Measurements from ENCODE around the gene PCNT.
A peak's percentile ranks its signal among the peaks of the same experiment; 100 is the strongest.

The PCNT gene

DNA sequence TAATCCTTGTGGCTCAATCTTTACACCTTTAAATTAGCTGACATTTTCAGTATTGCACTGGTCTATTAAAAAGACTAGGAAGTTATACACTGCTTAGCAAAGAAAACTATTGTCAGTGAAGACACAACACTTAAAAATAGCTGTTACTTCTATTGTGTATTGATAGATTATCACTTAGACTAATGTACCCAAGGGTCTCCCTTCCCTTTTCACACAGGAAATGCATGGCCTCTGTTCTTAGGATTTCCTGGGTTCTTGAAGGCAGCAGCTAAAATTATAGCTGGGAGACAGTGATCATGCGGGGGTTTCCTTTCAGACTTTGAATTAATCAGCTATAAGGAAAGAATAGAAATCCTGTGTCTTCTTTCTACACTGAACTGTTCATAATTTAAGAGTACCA lies 147.6 kb downstream of the PCNT start:
- DNase-seq (ENCODE audit: insufficient read length, low spot score) (no peak), FAIRE-seq (peak; percentile 14)

DNA sequence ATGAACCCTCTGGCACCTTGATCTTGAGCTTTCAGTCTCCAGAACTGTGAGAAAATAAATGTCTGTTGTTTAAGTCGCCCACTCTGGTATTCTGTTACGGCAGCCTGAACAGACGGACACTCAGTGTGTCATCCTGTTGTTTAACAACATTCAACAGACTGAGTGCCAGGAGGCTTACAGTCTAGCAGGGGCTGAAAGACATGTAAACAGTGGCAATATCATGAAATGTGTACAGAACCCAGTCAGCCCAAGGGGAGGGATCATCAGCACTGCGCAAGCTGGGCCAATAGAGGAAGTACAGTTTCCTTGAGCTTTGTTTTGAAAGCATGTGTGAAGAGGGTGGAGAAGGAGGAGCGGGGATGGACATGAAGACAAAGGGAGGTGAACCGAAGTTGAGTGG lies 148.3 kb downstream of the PCNT start:
- no peak for DNase-seq (ENCODE audit: insufficient read length, low spot score)
- FAIRE-seq: no peak

DNA sequence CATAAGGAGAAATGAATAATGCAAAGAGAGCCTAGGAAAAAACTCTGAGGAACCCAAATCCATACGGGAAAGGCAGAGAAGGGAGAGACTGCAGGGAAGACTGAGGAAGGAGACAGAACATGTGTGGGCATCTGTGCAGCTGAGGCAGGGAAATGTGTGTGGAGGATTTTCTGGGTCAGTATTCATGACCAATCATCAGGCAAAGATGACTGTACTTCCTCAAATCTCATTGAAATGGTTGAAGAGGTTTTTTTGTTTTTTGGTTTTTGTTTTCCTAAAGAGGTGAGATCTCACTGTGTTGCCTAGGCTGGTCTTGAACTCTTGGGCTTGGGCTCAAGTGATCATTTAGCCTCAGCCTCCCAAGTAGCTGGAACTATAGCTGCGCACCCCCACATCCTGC lies 150.4 kb downstream of the PCNT start:
- no peak for FAIRE-seq

DNA sequence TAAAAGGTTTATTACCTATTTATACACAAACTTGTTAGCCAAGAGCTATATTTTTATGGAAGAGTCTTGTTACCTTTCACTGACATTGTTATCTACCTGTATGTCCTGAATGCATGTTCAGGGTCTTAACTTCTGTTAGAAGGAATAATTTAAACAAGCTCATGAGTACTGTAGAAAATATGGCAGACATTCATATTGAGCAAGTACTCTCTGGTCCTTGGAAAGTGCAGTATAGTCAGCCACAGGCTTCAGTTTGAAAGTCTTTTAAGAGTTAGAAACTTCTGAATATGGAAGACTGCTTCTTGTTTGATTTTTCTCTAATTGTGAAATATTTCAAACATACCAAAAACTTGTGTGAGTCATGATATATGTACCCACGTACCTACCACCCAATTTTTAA lies 151.3 kb downstream of the PCNT start:
- DNase-seq (ENCODE audit: insufficient read length, low spot score) (no peak), FAIRE-seq (no peak)

More for the DNA sequence above, 150.4 kb downstream of the PCNT start:
- no peak for DNase-seq (ENCODE audit: insufficient read length, low spot score)

DNA sequence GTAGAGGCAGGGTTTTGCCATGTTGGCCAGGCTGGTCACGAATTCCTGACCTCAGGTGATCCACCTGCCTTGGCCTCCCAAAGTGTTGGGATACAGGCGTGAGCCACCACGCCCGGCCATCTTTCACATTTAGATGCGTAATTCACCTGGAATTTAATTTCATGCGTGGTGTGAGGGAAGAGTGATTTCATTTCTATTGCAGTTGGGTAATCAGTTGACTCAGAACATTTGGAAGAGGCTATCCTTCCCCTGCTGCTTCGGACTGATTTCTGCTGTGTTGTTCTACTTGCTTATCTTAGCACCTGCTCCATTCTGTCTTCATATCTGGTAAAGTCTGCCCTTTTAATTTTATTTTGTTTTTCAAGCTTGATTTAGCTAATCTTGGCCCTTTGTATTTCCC lies 153.8 kb downstream of the PCNT start:
- no peak for DNase-seq (ENCODE audit: insufficient read length, low spot score)
- FAIRE-seq: no peak

DNA sequence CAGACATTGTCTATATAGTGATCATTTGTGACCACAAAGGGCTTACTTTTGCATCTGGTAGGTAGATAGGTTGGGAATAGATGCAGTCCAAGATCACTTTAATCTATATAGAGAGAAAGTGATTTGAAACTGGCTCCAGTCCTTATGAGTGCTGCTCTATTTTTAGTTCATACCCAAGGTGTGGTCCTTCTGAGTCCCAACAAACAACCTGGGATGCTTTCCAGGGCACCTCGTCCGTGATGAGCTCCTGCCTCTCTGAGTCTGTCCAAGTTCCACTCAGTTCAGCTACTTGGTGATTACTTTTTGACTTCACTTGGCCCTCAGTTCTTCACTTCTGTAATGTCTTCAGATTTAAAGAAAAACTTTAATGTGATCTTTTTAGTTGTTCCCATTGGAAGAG lies 155.0 kb downstream of the PCNT start:
- FAIRE-seq (no peak), DNase-seq (ENCODE audit: insufficient read length, low spot score) (no peak)

DNA sequence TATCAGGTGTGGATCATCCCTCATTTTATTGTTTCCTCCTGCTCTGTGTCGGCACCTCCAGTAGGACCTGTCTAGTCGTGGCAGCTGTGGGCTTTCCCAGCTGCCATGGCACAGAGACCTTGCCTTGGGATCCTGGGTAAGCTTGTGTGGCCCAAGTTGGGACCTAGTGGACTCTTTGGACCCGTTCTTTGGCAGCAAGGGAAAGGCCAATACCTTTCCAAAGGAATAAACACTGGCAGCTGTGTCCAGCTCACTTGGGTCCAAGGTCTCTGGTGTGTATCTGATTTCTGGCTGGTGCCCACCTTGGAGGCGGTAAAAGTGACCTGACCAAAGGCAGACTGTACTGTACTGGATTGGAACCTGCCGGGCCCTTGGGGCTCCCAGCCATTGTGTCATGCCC lies 156.5 kb downstream of the PCNT start:
- FAIRE-seq: no peak

DNA sequence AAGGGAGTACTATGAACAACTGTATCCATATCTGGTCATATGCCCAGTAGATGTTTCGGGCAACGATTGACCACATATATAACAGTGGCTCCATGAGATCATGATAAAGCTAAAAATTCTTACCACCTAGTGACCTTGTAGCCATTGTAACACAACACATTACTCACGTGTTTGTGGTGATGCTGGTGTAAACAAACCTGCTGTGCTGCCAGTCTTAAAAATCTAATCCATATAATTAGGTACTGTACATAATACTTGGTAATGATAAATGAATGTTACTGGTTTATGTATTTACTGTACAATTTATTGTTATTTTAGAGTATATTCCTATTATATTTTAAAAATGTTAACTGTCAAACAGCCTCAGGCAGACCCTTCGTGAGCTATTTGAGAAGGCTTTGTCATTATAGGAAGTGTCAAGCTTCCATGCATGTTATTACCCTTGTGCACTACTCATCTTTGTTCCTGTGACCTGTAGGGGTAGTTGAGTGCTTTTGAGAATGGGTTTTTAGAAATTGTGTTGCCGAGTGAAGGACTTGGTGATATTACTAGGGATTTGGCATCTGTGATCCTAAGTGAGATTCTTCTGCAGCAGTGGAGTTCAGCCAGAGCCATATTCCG lies 158.4 kb downstream of the PCNT start:
- no peak for DNase-seq (ENCODE audit: insufficient read length, low spot score)
- FAIRE-seq: no peak

More for the DNA sequence above, 156.5 kb downstream of the PCNT start:
- DNase-seq (ENCODE audit: insufficient read length, low spot score): no peak

DNA sequence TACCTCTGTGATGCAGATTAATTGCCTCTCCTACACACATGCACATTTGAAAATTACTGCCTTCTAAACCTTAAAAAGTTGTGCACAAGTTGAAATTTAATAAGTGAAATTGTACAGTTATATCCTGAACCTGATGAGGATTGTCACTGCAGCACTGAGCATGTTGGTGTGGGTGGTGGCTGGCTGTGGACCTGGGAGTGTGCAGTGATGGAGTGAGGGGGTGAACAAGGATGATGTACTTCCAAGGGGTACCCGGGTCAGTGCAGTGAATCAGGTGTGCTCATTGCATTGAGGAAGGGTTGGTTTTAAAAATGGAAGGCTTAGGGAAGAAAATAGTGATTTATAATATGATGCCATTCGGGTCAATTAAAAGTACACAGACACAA lies 158.9 kb downstream of the PCNT start:
- FAIRE-seq (no peak), DNase-seq (ENCODE audit: insufficient read length, low spot score) (no peak)

DNA sequence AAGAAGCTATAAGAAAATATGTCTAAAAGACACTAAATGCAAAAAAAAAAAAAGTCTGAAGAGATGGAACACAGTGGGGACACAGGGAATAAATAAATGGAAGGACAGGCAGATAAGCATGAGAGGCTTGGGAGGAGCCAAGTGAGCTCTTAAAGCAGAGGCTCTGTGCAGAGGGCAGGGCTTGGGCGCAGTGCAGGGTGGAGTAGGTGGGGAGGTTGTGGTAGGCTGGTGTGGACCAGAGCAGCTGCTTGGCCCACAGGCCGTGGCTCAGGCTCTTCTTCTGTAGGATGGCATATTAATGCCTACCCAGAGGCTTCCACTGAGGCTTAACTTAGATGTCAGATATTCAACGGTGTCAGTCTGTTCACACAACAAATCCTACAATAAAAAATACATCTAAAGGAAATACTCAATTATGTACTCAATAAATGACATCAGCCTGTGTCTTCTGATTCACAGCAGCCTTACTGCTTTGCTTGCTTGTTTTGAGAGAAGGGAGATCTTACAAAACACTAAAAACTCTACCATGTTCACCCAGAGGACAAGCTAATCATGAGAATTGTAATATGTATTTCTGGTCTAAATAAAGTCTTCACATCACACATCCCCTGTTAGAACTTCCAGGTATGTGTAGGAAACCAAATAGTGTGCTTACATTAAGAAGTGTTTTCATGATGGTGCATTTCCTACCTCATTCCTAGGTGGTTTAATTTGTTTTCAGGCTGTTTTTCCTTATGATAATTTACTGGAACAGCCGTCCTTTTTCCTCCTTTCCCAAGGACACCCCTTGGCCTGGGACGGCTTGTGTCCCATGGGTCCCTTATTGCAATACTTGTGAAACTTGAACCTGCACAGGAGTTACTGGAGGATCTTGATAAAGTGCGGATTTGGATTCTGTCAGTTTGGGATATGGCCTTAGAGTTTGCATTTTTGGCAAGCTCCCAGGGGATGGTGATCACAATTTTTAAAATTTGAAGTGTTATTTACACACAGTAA lies 159.6 kb downstream of the PCNT start:
- FAIRE-seq (no peak), DNase-seq (ENCODE audit: insufficient read length, low spot score) (no peak)

DNA sequence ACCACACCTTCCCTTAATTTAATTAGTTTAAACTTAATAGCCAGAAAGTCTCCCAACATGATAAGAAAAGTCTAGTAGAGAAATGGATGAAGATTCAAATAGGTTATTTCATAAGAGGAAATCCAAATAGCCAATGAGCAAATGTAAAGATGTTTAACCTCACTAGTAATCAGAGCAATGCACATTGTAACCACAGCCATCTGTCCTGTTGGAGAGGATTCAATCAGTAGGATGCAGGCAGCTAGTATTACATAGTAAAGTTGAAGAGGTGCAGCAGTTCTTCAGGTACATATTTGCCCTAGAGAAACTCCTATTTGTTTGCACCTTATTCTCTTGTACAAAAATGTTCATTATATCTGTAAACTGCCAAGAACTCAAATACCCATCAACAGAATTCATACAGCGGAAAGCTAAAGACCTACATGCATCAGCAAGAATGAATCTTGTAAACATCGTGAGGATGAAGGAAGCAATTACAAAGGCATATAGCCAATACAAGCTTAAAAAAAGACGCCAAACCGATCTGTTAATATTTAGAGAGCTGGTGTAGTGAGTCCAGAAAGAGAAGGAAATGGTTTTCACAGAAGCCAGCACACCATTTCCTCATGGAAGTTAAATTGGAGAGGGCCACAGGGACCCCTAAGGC lies 162.6 kb downstream of the PCNT start:
- DNase-seq (ENCODE audit: insufficient read length, low spot score): no peak
- FAIRE-seq: no peak

DNA sequence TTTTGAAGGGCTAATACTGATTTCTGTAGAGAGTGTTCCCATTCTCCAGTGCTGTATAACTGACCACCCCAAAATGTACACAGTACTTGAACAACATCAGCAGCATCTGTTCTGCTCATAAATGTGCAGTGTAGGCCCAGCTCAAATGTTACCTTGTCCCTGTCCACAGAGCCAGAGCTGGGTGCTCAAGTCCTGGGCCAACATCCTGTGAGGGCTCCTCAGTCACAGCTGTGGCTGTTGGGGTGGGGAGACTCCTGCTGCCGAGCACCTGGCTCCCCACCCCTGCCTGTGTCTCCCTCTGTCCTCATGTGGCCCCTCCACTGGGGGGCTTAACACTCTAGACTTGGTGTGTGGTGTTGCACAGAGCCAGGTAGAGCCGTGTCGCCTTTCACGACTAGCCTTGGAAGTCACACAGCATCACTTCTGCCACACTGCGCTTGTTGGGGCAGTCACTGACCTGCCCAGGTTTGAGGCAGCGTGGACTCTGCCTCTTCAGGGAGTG lies 165.3 kb downstream of the PCNT start:
- FAIRE-seq: no peak
- no peak for DNase-seq (ENCODE audit: insufficient read length, low spot score)

DNA sequence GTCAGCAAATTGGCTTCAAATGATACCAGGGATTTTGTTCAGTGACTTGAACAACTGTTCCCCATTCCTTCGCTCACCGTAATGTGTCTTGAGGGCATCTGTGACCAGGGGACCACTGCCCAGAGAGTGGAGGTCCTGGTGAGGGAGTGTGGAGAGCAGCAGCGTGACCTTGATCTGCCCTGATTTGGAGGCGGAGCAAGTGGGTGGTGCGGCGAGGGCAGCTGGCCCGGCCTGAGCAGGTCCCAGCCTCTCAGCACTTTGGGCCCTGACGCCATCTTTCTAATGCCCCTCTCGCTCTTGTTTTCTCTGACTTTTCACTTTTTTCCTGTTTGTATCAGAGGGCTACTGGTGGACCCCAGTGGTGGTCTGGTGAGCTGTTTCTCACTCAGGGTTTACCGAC lies 165.8 kb downstream of the PCNT start:
- FAIRE-seq (no peak), DNase-seq (ENCODE audit: insufficient read length, low spot score) (no peak)

DNA sequence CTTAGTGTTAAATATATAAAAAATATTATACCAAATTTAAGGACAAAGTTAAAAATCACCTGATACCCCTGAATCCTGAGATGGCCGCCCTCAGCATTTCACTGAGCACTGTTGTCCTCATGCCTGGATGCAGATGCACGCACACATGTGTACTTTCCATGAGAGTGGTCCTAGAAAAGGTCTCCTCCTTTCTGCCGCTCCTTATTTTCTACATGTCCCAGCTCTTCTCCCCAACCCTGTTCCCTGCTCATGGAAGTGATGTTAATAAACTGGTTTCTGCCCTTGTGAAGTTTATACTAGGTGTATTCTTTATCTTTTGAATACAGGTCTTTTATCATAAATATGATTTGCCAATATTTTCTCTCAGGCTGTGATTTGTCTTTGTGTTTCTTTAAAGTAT lies 167.6 kb downstream of the PCNT start:
- FAIRE-seq: no peak

DNA sequence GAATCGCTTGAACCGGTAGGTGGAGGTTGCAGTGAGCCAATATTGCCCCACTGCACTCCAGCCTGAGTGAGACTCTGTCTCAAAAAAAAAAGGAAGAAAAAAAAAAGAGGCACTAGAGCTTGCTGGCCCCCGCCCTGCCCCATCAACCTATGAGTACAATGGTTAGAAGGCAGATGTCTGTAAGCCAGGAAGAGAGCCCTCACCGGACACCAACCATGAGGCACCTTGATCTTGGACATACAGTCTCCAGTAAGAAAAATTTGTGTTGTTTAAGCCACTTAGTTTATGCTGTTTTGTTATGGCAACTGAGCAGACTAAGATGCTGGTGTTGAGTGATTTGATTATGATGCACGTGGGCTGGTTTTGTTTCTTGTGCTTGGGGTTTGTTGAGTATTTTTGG lies 168.9 kb downstream of the PCNT start:
- FAIRE-seq: no peak
- DNase-seq (ENCODE audit: insufficient read length, low spot score): no peak

More for the DNA sequence above, 167.6 kb downstream of the PCNT start:
- DNase-seq (ENCODE audit: insufficient read length, low spot score): no peak

DNA sequence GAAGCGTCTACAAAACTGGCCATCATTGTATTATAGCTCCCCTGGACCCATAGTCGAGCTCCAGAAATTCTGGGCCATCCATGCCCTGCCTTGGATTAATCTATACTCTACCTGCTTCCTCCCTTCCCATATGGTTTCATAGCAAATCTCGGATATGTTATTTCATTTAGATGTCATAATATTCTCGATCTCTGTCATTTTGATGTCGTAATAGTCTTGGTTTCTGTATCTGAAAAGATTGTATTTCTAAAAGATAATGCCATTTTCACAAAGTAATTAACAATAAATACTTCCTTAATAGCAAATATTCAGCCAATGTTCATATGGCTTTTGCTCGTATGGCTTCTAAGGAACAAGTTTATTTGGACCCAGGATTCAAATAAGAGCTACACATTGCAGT lies 169.9 kb downstream of the PCNT start:
- DNase-seq (ENCODE audit: insufficient read length, low spot score) (no peak), FAIRE-seq (no peak)

All from GM19239 (cell line).